Stimulated activated CD4-positive, alpha-beta T cell treated with anti-CD3 and anti-CD28 coated beads, TNF-alpha, amount 100 ng/mL, for 48 hours (primary cell): ENCODE measurements around the gene GJA1.

ENCODE experiments used
- DNase-seq, 3 donors: peaks; one replicate each; pipeline ENCODE4 v3.0.0-alpha.2; 2020; ENCODE audit warnings: low read depth in 3 of 3

GJA1 gene

GRCh38 chr6:121482751-121483150 is 47.3 kb downstream of the GJA1 start:
- DNase-seq: no peak

- no peak for DNase-seq
These were observed 49.9 kb downstream of the GJA1 start for GRCh38 chr6:121485359-121485811.

- DNase-seq: no peak
These were observed 56.1 kb downstream of the GJA1 start for GRCh38 chr6:121491576-121491975.

- no peak for DNase-seq
These were observed 57.1 kb downstream of the GJA1 start for GRCh38 chr6:121492536-121492935.

- no peak for DNase-seq
These were observed 62.5 kb downstream of the GJA1 start for GRCh38 chr6:121497970-121498375.

- no peak for DNase-seq
These were observed 63.2 kb downstream of the GJA1 start for GRCh38 chr6:121498481-121499276.
